ENCODE results near the gene ZBTB24.

DNA sequence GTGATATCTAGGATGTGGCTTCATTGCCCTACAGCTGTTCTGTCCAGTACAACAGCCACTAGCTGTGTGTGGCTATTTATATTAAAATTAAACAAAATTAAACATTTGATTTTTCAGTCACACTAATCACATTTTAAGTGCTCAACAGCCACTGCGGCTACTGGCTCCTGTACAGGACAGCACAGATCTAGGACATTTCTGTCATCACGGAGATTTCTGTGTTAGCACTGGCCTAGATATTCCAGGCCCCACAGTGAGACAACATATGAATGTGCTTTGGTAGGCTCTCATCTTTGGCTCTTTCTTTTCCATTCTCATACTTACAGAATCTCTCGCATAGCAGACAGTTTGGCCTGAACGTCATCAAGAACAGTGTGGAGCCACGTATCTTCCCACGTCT is 48.4 kb upstream of the ZBTB24 start:
- TF ChIP-seq, protein P1, sequence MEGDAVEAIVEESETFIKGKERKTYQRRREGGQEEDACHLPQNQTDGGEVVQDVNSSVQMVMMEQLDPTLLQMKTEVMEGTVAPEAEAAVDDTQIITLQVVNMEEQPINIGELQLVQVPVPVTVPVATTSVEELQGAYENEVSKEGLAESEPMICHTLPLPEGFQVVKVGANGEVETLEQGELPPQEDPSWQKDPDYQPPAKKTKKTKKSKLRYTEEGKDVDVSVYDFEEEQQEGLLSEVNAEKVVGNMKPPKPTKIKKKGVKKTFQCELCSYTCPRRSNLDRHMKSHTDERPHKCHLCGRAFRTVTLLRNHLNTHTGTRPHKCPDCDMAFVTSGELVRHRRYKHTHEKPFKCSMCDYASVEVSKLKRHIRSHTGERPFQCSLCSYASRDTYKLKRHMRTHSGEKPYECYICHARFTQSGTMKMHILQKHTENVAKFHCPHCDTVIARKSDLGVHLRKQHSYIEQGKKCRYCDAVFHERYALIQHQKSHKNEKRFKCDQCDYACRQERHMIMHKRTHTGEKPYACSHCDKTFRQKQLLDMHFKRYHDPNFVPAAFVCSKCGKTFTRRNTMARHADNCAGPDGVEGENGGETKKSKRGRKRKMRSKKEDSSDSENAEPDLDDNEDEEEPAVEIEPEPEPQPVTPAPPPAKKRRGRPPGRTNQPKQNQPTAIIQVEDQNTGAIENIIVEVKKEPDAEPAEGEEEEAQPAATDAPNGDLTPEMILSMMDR (IDR thresholded peaks at IDR 0.05), result no peak
- TF ChIP-seq POLR2A (IDR thresholded peaks at IDR 0.05), result no peak
- TF ChIP-seq POLR2AphosphoS5 (IDR thresholded peaks at IDR 0.05), result no peak

All from transverse colon (tissue), 4 donors.